ENCODE results near the gene SLC9A3. TPM values are rescaled to one million over a fixed set of nuclear protein-coding genes. Genes with fewer than 3 reads are reported as not detected.

SLC9A3 gene
- total and polyA plus RNA-seq, 8 donors = 0.60 to 1.9 (median 0.95) TPM

DNA sequence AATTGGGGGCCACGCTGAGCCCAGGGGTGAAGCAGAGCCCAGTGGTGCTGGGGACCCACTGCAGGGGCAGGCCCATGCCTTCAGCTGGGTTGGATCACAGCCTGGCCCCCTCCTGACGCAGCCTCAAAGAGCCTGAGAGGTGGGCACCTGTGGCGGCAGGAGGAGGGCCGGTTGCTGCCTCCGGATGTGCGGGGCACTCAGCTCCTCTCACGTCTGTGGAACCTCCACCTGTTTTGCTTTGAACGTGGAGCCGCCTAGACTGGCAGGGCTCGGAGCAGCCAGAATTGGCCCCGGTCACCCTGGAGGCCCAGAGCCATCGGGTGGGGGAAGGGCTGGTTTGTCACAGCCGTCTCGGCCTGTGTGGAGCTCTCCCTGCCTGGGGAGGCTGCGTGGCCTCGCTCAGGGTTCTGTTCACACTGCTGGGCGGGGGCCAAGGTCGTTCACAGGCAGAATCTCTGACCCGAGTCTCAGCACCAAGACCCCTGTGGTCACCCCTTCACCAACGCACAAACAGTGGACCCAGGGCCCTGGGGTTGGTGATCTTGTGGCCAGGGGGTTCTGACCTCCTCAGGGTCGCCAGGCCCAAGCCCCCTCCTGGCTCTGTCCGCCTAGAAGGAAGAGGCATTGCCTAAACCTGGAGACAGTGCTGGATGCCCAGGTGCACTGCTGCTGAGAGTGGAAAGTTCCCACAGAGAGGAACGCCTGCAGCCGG, 9.2 kb upstream of the SLC9A3 start:
- 49 to 52% methylated on average over 24 of the region's 24 CpGs for WGBS, 2 donors

GRCh38 chr5:532521-533242, 8.4 kb upstream of the SLC9A3 start:
- DNase-seq = peak in 3 of 6 donors; percentile 11 to 50 (median 47)
- no peaks in the 10 kb centered on the region for H3K4me1 ChIP-seq
- peaks cover 0 to 2% (median 0%) of the 10 kb centered on the region in 4 donors for H3K27me3 ChIP-seq
- TF ChIP-seq CTCF (IDR thresholded peaks at IDR 0.05) = no peak
- H3K27ac ChIP-seq = no peak overlapping the region
- intact Hi-C loops (cut with DNase I) = no loop called here
- no peak for FAIRE-seq
- ATAC-seq = no peak
- no peaks in the 10 kb centered on the region for H3K9me3 ChIP-seq
- 48 to 49% methylated on average over 25 of the region's 25 CpGs for WGBS, 2 donors
- no peaks in the 10 kb centered on the region for H3K36me3 ChIP-seq
- H3K4me3 ChIP-seq = no peak overlapping the region

More for the DNA sequence above, 9.2 kb upstream of the SLC9A3 start:
- ATAC-seq (no peak), FAIRE-seq (no peak), DNase-seq (peak in 3 of 6 donors; percentile 26 to 62 (median 58))
- no peak overlapping the region for H3K4me3 ChIP-seq
- no peaks in the 10 kb centered on the region for H3K4me1 ChIP-seq
- intact Hi-C loops (cut with DNase I) = no loop called here
- no peaks in the 10 kb centered on the region for H3K9me3 ChIP-seq
- H3K36me3 ChIP-seq = no peaks in the 10 kb centered on the region
- TF ChIP-seq CTCF (IDR thresholded peaks at IDR 0.05) = no peak
- H3K27ac ChIP-seq = no peak overlapping the region
- peaks cover 0 to 2% (median 0%) of the 10 kb centered on the region in 4 donors for H3K27me3 ChIP-seq

DNA sequence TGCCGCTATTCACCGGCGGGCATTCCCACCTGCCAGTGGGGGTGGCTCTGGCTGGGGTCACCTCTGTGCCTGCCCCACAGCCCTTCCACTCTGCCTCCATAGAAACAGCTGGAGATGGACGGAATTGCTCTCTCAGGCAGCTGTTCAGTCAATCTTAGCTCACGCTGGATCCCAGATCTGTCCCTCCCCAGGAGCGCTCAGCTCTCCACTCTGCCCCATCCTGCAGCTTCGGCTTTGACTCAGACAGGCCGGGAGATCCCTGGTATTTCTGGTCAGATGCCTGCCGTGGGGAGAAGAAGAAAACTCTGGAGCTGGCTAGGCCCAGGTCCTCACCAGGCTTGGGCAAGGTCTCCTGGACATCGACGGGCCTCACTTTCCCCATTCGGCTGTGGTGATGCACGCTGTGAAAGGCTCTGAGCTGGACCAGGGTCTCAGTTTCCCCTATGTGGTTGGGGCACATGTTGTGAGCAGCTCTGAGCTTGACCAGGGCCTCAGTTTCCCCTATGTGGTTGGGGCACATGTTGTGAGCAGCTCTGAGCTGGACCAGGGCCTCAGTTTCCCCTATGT, 7.6 kb upstream of the SLC9A3 start:
- Histone ChIP-seq H3K27ac (no peak overlapping the region), H3K4me3 (no peak overlapping the region), H3K27me3 (peaks cover 0 to 2% (median 1%) of the 10 kb centered on the region in 4 donors), H3K9me3 (no peaks in the 10 kb centered on the region), H3K4me1 (no peaks in the 10 kb centered on the region), H3K36me3 (no peaks in the 10 kb centered on the region)
- ATAC-seq = no peak
- no peak for FAIRE-seq
- WGBS, 2 donors = 76 to 85% methylated on average over 13 of the region's 13 CpGs
- intact Hi-C loops (cut with DNase I) = no loop called here
- no peak for TF ChIP-seq CTCF (IDR thresholded peaks at IDR 0.05)
- DNase-seq = peak in 1 of 6 donors; percentile 26

DNA sequence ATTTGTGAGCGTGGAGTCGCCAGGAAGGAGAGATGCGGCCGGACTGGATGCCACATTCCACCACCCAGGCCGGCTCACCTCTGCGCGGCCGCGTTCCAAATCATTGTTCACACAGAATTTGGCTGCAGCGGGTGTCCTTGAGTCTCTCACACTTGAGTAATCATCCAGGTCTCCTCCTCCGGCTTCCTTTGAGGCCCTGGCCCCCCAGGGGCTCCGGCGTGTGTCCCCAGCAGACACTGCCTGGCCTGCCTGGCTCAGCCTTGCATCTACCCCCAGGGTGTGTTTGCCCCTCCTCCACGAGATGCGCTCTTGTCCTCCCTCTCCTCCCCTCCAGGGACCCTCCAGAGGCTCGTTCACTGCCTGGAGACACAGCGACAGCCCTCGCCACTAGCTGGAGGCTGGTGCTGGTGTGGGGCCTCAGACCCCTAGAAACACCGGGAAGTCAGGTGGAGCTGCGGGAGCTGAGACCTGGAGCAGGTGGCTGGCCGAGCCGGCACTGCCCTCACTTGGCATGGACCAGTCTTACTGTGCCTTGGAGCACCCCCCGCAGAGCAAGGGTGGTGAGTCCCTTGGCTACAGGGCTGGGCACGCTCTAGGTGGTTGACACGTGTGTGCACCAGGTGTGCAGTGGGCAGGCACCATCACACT, 7.0 kb upstream of the SLC9A3 start:
- Histone ChIP-seq H3K4me1 (no peaks in the 10 kb centered on the region), H3K4me3 (no peak overlapping the region), H3K27ac (no peak overlapping the region), H3K36me3 (no peaks in the 10 kb centered on the region), H3K27me3 (peaks cover 0 to 4% (median 1%) of the 10 kb centered on the region in 4 donors), H3K9me3 (no peaks in the 10 kb centered on the region)
- no peak for TF ChIP-seq CTCF (IDR thresholded peaks at IDR 0.05)
- intact Hi-C loops (cut with DNase I) = no loop called here
- FAIRE-seq (no peak), DNase-seq (peak in 3 of 6 donors; percentile 48 to 69 (median 60)), ATAC-seq (peak in 2 of 4 donors; percentile 67 to 68)
- WGBS, 2 donors = 27 to 28% methylated on average over 25 of the region's 25 CpGs

Data from pancreas (tissue), 10 donors.